Measurements from ENCODE around the gene NPW.

GRCh38 chr16:2034696-2035430, 15.3 kb downstream of the NPW start:
- TF ChIP-seq CTCF (IDR thresholded peaks at IDR 0.05) (no peak), POLR2A (IDR thresholded peaks at IDR 0.05) (no peak)
